Putamen (tissue), 1 donor: ENCODE measurements around the gene CPXM2.

Experiments
- DNase-seq: peaks from one replicate; pipeline ENCODE4 v3.0.0-alpha.2; 2016; ENCODE audit warnings: low spot score

CPXM2 gene

DNA sequence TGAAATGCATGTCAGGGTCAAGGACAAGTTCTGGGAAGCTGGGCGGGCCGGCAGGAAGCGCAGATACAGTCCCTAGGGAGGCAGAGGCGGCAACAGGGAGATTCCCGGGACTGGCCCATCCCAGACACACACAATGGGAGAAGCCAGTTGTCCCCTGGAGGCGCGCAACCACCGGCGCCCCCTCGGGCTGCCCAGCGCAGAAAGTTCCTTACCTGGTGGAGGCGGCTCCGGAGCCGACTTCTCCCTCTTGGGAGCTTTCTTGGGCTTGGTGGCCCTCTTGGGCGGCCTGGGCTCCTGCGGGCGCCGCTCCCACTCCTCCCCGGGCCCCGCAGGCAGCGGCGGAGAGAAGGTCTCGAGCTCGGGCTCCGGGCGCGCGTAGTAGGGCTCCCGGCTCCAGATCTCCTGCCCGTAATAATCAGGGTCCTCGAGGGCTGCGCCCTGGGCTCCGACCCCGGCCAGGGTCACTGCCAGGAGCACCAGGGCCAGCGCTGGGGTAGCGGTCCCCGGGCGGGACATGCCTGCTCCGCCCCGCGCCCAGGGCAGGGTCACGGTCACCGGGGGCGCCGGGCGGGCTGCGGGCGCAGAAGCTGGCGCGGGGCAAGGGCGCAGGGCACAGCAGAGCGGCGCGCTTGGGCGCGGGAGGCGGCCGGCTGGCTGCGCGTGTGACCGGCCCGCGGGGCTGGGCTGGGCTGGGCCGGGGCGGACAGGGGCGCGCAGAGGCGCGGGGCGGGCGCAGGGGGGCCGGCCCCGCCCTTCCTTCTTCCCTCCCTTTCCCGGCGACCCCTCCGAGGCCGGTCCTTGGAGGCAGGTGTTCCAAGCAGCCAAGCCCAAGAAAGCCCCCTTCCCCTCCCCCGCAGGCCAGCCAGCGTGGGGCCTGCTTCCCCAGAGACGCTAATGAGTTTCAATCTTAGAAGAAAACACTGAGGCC lies at the start of gene CPXM2:
Gene CPXM2 (minus strand): TSS at position 664 of the 928 bp plus-strand sequence. CDS start 148 bp downstream, at position 516.
- DNase-seq = no peak

DNA sequence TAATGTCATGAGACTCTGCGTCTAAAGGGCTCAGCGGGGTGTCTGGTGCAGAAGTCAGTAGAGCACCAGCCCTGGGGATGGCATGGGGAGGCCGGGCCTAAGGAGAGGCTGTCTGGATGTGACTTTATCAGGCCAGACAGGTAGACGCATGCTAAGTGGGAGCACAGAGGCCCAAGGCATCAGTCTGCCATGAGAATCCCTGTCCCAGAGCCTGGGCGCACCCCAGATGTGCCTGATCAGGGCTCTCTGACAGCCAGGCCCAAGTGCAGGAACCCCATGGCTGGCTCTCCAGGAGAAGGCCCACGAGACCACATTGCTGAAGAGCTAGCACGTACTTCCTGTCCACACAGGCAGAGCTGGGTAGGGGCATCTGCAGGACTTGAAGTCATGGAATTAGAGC lies 48.0 kb upstream of the CPXM2 start:
- no peak for DNase-seq

DNA sequence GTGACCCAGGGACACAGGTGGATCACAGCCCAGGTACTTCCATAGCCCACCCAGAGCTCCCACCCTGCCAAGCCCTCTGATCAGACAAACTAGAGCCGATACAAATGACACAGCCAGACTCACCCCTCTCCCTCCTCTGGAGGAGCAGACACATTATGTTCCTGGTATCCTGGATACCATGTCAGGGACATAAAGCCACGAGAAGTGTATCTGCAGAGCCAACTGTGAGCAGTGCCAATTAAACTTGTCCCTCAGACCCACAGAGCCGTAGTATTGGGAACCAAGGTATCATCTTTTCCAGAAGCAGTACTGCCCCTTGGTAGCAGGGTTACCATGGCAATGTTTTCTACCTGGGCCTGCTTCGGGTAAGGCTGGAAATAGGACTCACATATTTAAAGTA lies 47.3 kb upstream of the CPXM2 start:
- DNase-seq = no peak

DNA sequence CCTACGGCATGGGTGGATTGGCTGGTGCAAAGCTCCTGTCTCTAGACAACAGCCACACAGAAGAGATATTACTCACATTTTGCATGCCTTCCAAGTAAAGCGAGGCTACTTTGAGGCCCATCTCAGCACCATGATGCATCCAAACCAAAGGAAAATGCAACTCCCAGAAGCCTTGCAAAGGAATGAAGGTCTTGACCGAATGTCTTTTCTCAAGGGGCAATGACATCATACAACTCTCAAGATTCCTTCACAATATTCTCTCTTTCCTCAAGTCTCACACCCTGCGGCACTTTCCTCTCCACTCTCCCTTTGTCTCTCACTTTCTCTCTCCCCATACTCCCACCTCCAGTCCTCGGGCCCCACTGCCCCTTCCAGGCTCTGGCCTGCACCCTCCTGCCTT lies 44.8 kb upstream of the CPXM2 start:
- no peak for DNase-seq

DNA sequence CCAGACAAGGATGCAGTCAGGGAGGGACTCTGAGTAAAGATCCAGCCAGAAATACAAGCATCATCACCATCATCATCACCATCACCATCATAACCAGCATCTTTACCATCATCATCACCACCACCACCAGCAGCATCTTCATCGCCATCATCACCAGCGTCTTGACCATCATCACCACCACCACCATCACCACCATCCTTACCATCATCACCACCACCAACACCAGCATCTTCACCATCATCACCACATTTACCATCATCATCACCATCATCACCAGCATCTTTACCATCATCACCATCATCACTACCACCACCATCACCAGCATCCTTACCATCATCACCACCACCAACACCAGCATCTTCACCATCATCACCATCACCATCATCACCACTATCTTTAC lies 44.1 kb upstream of the CPXM2 start:
- DNase-seq = no peak

DNA sequence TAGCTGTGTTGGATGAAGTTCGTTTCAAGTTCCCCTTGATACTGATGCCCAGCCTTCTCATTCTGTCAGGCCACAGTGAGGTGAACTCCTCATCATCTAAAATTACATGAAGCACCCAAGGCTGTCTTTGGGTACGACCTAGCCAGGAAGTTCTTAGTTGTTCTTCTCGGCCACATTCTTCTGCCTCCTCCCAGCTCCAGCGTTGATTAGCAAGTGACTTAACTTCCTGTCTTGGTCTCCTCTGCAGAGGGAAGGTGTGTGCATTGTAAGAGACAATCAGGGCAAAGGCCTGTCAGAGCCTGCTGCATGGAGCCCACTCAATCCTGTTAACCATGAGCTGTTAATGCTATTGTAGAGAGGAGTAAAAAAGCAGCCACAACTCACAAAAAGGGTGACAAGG lies 43.2 kb upstream of the CPXM2 start:
- no peak for DNase-seq

DNA sequence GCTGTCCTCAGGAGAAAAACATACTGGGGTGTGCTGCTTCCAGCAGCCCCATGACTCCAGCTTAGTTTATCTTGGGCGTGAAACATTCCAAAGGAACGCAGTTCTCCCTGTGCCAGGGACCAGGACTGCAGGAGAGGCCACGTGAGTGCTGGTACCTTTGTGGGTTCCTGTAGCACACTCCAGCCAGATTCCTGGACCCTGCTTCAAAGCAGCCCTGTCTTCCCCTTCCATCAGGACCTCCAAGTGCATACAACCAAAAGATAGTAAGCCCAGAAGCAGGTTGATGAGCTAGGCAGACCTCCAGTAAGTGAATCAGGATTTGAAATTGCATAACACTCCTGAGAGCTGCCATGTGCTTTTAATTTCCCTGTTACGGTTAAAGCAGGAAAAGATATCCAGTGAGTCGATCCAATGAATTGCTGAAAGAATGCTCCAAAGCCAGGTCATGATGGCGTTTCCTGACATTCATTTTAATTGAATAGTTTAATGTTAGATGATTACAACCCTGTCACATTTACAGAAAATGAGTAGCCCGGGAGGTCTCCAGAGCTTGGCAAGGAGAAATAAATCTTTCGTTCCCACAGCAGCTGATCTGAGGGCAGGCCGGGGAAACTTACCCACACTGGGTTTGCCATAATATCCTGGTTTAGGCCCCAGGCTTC lies 38.9 kb upstream of the CPXM2 start:
- no peak for DNase-seq

DNA sequence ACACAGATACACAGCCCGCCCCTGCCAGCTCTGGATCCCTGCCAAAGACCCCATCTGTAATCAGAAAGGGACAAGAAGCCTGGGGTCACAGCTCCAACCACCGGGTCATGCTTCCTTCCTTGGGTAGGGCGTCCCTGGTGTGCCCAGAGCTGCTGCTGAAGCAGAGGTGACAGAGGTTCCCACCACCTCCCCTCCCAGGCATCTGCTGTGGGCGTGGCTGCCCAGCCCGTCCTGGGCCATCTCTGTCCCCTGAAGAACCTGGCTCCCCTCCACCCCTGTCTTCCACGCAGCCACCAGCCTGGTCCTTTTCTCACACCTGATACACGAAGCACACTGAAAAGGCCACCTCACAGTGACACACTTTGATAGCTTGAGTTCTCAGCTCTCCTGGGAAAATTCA lies 38.2 kb upstream of the CPXM2 start:
- no peak for DNase-seq

DNA sequence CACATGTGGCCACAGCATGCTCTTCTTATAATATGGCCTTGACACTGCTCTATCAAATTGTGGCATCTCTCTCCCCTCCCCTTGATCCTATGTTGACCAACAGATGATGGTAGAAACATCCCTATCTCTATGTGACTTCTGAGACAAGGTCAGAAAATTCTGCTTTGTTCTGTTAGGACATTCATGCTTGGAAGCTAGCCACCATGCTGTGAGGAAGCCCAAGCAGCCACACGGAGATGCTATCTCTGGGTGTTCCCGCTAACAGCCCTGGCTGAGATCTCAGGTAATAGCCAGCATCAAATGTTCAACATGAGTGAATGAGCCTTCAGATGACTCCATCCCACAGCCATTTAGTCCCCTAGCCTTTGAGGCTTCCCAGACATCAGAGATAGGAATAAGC lies 36.8 kb upstream of the CPXM2 start:
- DNase-seq = no peak

DNA sequence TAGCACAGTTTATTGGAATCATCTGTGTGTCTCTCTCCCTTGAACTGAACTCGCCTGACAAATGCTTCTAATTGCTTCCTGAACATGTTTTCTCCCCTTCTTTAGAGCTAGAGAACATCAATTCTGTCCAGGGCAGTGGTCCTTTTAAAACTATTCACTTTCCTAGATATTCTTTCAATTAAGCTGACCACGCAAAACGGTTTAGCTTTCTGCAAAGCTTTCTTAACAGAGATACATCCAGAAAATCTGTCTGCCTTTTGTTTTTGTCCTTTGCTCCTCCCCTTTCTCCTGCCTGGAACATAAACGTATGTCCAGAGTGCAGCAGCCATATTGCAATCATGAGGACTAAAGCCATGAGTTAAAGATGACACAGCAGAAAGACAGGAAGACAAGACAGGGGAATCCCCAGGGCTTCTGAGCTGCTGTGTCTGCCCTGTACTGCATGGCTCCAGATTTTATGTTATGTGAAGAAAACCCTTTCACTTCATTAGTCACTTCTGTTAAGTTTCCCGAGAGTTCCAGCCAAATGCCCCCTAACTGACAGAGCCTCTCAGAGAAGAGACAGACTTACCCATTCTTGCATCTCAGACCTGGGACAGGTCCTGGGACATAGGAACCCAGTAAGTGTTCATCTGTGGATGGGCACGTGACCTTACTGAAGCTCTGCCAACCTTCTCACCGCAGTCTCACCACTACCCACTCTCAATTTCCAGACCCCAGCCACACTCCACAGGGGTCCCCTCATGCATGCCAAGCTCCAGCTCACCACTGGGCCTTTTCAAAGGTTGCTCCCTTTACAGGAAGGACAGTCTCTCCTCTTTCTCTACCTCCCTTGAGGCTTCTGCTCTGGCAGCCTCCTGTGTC lies 35.0 kb upstream of the CPXM2 start:
- DNase-seq = no peak

DNA sequence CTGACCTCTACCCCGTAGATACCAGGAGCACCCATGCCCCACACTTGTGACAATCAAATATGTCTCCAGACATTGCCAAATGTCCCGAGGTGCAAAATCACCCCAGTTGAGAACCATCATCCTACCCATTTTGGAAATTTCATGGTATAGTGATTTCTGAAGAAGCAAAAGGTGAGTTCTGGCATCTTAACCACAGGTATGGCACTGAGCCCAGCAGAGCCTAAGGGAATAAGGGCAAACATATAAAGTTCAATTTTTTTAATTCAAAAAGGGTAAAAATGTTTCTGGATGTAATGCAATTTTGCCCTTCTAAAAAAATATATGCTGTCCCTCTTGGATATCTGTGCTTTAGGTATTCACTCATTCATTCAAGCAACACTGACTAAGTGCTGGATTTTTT lies 30.5 kb upstream of the CPXM2 start:
- no peak for DNase-seq

DNA sequence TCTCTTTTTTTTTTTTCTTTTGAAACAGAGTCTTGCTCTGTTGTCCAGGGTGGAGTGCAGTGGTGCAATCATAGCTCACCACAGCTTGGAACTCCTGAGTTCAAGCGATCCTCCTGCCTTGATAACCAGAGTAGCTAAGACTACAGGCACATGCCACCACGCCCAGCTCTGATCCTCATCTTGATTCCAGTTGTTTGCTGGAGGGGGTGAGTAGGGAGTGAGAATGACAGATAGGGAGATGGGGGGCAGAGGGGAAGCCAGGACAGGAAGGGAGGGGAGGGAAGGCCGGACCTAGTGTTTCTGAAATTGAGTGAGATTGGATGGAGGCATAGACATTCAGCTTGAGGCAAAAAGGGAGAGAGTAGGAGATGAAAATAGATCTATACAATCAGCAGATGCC lies 25.2 kb upstream of the CPXM2 start:
- DNase-seq = no peak

DNA sequence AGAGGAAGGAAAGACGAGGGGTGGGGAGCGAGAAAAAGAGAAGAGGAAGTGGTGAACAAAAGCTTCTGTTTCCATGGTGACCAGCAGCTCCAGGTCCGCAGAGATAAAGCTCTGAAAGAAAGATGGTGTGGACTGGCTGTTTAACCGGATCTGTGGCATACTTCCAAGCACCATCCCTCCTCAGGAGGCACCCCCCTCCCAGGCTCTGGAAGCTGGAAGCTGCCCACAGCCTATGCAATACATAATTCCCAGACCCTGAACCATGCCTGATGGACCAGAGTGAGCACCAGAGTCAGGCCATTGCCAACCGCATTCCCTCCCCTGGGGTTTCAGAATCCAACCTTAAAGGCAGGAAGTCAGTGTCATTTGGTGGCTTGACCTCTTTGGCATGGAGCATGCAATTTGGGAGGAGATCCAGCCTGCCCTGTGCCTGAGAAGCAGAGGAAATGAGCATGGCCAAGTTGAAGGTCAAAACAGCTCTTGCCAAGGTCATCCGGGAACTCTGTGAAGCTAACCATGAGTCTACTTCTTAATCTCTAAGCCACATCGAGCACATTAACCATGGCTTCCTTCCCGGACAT lies 22.2 kb upstream of the CPXM2 start:
- DNase-seq = no peak

DNA sequence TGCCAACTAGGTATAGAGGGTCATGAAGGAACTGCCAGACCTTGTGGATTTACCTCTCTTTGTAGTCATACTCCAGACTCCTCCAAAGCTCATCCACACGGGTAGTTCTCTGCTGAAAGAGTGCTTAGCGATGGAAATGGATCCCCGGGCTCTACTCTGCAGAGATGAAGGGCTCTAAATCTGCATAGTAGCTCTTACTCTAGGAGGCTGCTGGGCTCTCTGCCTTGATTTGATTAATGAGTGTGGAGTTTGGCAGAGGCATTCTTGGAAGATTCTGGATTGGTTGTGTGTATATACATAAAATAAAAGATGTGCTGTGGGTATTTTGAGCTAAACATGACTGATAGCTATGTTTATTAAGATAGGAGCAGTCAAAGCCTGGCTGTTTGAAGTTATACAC lies 21.3 kb upstream of the CPXM2 start:
- DNase-seq = no peak

DNA sequence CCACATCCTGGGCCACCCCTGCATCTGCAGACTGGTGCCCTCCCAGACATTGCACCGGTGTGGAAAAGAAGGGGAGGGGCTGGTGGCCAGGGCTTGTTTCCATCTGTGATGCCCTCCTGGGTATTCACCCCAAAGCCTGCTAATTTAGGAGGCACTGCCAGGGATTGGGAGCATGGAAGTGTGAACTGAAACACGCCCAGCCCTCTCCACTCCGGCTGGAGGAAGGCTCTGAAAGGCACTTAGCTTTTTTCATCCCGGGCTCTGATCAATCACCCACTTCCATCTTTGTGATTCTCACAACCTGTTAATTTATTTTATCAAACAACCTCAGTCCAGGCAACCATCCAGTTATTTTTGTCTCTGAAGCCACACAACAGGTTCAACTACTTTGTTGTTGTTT lies 20.9 kb upstream of the CPXM2 start:
- no peak for DNase-seq

DNA sequence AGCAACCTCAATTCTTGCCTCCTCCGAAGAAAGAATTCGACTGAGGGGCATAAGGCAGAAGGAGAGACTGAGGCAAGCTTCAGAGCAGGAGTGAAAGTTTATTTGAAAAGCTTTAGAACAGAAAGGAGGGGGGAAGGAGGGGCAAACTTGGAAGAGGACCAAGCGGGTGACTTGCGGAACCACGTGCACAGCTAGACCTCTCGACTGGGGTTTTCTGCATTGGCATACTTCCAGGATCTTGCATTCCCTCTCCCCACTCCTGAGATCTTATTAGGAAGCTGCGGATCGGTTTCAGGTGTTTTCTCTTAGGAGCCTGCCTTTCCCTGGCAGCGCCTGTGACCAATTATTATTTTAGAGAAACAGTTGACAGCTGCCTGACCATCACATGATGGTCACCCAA lies 20.3 kb upstream of the CPXM2 start:
- DNase-seq = no peak

DNA sequence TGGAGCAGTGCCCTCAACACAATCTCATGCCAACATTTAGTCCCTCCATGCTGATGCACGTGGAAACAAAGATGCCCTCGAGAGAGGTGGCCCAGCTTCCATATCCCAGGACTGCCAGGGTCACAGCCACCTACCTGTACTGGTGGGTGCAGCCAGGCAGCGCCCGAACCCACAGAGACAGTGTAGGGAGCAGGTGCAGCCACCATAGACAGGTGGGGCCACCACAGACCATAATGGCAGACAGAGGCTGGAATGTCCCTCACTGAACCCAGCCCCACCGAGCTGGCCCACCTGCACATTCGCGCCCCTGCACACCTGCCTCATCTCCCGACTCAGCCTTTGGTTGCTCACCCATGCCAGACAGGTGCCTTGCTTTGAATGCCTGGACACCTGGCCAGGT lies 18.3 kb upstream of the CPXM2 start:
- no peak for DNase-seq

DNA sequence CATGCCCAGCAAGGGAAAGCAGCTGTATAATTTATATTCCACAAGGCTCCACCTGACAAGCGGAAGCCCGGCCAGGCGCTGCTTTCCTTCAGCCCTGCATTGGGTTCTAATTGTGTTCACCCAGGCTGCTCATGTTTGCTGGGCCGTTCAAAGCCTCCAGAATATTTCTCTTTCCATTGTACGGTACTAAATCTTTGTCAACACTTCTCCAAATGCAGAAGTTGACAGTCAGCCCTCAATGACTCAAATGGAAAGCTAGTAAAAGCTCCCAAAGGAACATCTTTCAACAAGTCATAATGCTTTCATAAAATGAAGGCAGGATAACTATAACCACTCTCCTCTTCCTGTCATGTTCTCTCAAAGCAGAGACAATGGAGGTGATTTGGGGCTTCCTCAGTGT lies 17.8 kb upstream of the CPXM2 start:
- DNase-seq = no peak

DNA sequence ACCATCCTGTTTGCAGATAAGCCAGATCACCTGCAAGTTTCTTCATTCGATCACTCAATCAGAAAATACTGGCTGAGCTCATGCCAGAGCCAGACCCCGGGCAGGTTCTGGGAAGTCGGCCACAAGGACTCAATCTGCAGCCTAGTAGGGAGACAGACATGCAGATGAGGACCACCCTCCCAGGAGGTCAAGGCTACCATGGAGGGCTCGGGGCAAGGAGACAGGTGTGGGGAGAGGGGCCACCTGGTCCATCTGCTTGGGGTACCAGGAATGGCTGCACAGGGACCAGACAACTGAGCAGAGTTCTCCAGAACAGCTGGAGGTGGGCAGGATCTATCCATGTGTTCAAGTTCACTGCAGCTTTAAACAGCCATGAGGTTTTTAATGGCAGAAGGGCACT lies 16.8 kb upstream of the CPXM2 start:
- no peak for DNase-seq

DNA sequence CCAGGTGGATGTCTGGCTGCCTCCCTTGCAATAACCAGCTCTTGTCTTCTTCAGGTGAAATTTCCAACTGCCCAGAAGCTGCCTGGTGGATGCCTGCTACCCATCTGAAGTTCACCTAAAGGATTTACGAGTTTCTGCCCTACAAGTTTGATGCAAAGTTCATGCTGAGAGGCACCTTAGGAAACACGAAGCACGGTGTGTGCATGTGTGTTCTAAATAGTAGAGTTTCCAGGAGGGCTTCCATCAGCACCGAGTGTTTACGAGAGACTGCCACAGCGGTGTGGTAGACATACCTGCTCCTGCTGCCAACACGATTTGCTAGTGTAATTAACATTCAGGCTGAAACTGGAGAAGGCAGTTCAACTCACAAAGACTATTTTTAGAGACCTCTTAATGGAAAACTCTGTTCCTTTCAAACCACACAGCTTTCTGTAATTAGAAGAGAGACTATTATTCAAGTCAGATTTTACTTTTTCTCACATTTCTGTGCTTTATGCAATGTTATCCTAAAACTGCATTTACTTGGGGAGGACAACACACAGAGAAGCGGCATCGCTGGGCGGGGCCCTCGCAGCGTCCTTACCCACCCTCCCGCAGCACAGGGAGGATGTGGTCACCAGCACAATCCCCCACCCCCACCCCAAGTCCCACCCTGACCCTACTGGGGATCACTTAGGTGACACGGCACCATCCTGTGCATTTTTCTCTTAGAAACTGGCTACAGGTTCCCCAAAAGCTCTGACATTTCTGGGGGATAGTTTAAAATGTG lies 15.5 kb upstream of the CPXM2 start:
- DNase-seq = no peak

DNA sequence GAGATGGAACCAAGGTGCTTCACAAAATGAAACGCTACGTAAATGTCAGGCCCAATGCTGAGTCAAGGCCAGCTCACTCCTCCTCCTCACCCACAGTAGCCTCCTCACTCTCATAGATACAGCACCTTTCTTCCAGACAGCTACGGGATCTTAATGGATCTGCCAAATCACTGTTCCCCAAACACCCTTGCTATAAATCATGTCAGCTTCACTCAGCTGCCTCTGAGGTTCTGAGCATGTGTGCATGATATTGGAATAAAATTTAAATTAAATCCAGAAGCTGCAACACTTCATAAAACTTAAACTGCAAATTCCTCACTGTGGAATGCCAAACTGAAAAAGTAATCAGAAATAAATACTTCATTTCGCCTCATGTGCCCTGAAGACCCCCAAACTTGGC lies 14.7 kb upstream of the CPXM2 start:
- DNase-seq = no peak
